Stimulated activated CD8-positive, alpha-beta memory T cell treated with anti-CD3 and anti-CD28 coated beads, Interleukin-12 subunit alpha, Interleukin-12 subunit beta, amount 100 ng/mL, for 4 hours (primary cell): ENCODE measurements around the gene TMEM30B.
"Not testable (repeated sequence)": the region's sequence is repeated elsewhere in the genome, so short reads cannot be mapped to it uniquely, and the experiment has no call there.

Source experiments
- DNase-seq: peaks from one replicate; pipeline ENCODE4 v3.0.0-alpha.2; 2020; ENCODE audit warnings: low read depth

The TMEM30B gene

DNA sequence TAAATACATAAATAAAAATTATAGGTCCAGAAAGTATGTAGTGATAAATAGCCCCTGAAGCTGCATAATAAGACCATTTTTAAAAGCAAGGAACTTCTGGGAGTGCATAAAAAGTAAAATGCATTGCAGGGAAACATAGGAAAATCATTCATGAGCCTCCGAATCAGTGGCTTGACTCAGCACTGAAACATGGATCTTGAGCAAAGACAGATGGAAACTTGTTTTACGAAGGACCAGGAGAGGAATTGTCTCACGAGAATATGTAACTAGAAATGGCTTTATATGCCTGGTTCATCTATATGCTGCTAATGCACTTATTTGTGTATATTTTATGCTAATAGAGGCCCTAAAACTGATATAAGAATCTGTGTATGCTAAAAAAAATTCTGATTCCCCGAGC lies 14.7 kb downstream of the TMEM30B start:
- DNase-seq = no peak

- DNase-seq = no peak
Observed at GRCh38 chr14:61264651-61265050, 16.5 kb downstream of the TMEM30B start.

DNA sequence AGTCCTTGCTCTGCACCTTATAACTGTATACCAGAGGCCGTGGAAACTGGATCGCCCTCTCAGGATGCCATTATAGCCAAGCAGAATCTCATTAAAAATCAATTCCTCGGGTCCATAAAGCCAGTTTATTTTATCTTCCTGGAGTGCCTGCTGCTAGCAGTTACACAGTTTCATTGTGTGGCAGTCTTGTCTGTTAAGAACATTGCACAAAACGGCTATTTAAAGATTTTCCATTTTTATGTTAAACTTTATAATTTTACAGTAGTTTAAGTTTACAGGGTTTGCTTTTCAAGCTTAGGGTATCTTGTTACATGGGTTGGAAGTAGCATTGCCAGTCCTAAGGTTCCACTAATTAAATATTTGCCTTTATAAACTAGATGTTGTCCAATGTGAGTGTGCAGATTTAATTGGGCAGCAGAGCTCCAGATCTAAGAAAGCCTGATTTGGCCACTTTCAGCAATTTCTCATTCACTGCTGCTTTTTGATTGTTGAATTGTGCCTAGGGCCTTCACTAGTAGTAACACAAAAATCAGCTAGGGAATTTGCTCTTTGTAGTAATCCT lies 17.0 kb downstream of the TMEM30B start:
- DNase-seq = no peak

- DNase-seq = no peak
Observed at GRCh38 chr14:61262082-61262481, 19.1 kb downstream of the TMEM30B start.

- no peak for DNase-seq
Observed at GRCh38 chr14:61260939-61261776, 20.0 kb downstream of the TMEM30B start.

- DNase-seq = no peak
Observed at GRCh38 chr14:61258985-61259384, 22.2 kb downstream of the TMEM30B start.

GRCh38 chr14:61257469-61258057 lies 23.6 kb downstream of the TMEM30B start:
- DNase-seq = no peak

DNA sequence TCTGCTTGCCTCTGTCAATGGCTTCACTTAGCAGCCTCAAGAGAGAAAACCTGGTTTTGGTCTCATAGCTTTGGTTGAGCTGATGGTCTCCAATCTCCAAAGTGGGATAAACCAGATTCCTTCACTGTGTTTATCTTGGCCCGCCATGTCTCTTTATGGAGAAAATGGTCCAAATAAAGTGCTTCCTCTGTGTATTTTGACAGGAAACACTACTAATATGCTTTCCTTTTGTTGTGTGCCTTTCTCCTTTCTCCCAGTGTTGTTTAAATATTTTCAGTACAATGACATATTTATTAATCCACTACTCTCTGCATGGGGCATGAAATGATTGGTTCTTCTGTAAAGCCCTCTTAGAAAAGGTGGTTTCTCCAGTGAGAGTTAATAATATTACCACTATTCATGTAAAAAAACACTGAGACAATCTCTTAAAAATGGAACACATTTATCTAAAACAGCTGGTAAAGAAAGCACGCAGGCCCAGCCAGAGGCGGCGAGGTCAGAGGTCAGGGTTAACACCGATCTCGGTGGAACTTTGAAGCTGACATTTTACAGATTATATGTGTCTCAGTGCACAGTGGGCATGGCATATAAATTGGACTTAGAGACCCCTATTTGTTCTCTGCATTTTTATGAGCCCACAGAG lies 24.2 kb downstream of the TMEM30B start:
- DNase-seq = no peak

DNA sequence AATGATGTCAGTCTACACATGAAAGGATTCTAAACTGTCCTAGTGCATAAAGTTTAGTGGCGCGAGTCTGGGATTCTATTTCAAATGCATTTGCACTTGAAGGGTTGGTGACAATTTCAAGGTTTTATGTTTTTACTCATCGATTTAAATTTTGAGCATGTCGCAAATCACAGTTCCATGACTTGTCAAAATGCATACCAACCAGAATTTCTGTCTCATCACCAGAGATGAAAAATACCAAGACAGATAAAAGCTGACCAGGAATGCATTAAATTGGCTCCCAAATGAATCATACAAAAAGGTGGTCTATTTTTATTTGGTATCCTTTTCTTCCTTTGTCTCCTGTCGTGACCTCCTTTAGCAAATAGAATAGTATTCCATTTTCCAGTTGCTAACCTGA lies 25.2 kb downstream of the TMEM30B start:
- no peak for DNase-seq

- no peak for DNase-seq
Observed at GRCh38 chr14:61254808-61255526, 26.2 kb downstream of the TMEM30B start.

- no peak for DNase-seq
Observed at GRCh38 chr14:61253064-61253738, 27.9 kb downstream of the TMEM30B start.

GRCh38 chr14:61252369-61253063 lies 28.6 kb downstream of the TMEM30B start:
- peak; percentile 15 for DNase-seq

DNA sequence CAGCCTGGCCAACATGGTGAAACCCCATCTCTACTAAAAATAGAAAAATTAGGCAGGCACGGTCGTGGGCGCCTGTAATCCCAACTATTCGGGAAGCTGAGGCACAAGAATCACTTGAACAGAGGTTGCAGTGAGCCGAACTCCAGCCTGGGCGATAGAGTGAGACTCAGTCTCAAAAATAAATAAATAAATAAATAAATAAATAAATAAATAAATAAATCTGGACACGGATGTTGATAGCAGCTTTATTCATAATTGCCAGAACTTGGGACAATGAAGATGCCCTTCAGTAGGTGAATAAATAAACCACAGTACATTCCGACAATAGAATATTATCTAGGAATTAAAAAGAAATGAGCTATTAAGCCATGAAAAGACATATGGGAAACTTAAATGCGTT lies 31.1 kb downstream of the TMEM30B start:
- no peak for DNase-seq

- no peak for DNase-seq
Observed at GRCh38 chr14:61247935-61248334, 33.2 kb downstream of the TMEM30B start.

GRCh38 chr14:61246721-61247120 lies 34.4 kb downstream of the TMEM30B start:
- no peak for DNase-seq

- no peak for DNase-seq
Observed at GRCh38 chr14:61244009-61244408, 37.1 kb downstream of the TMEM30B start.

- DNase-seq = no peak
Observed at GRCh38 chr14:61240206-61240605, 40.9 kb downstream of the TMEM30B start.

- not testable (repeated sequence) for DNase-seq
Observed at GRCh38 chr14:61239285-61239684, 41.9 kb downstream of the TMEM30B start.

- no peak for DNase-seq
Observed at GRCh38 chr14:61238611-61239245, 42.4 kb downstream of the TMEM30B start.

- no peak for DNase-seq
Observed at GRCh38 chr14:61234215-61234916, 46.8 kb downstream of the TMEM30B start.
